ENCODE data around the gene FHAD1.

The FHAD1 gene

DNA sequence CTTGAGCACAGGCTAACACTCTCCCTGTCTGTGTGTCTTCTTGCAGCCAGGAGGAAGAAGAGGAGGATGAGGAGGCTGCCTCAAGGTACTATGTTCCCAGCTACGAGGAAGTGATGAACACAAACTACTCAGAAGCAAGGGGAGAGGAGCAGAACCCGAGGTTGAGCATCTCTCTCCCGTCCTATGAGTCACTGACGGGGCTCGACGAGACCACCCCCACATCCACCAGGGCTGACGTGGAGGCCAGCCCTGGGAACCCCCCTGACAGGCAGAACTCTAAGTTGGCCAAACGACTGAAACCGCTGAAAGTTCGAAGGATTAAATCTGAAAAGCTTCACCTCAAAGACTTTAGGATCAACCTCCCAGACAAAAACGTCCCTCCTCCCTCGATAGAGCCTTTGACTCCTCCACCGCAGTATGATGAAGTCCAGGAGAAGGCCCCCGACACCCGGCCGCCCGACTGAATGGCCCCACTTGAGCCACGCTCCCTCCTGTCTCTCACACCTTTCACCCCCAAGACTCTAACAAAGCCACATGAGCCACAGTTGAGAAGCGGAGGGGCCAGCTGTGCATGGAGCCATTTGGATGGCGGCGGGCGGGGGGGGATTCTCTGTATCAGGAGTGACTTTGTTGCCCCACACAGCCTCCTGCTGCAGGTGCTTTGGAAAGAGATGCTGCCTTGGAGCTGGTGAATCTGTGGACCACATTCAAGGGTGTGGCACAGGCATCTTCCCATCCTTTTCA is 27.6 kb upstream of the FHAD1 start:
- no peak for DNase-seq

DNA sequence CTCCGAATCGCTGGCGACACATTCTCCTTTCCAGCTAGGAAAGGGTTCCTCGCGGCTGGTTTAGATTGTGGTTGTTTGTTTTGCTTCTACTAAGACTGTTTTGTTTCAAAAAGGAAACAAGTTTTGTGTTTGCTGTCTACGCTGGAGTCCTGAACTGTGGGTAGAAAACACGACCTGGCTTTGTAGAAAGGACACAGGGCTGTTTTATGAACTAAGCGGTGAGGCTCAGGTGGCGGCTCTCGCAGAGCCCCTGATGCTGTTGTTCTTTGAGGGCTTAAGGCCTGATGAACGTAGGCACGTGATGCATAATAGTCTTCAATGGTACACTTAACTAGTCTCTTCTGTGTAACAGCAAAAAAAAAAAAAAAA is 27.0 kb upstream of the FHAD1 start:
- DNase-seq: no peak

DNA sequence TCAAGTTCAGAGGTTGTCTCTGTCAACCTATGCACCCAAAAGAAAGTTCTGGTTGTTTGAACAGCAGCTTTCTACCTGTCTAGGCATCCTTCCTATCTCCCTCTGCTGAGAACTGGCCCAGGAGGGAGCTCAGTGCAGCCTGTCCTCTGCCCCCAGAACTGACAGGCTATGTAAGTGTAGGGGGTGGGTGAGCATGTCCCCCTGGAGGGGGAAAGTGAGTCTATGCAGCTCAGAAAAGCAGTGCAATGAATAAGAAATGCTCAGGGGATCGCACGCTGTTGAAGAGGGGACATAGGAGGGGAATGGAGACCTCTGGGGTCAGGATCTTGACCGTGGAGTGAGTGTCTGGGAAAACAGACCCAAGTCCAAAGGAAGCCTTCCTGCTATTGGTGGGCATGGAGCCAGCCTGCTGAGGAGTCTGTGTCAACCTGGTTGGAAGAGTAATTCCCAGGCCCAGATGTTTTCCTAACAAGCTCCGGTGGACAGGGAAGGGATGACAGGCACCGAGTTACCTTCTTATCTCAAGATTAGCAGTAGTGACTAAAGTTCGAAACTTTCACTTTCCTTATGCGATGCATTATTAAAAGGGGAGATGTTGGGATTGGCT is 26.1 kb upstream of the FHAD1 start:
- no peak for DNase-seq

DNA sequence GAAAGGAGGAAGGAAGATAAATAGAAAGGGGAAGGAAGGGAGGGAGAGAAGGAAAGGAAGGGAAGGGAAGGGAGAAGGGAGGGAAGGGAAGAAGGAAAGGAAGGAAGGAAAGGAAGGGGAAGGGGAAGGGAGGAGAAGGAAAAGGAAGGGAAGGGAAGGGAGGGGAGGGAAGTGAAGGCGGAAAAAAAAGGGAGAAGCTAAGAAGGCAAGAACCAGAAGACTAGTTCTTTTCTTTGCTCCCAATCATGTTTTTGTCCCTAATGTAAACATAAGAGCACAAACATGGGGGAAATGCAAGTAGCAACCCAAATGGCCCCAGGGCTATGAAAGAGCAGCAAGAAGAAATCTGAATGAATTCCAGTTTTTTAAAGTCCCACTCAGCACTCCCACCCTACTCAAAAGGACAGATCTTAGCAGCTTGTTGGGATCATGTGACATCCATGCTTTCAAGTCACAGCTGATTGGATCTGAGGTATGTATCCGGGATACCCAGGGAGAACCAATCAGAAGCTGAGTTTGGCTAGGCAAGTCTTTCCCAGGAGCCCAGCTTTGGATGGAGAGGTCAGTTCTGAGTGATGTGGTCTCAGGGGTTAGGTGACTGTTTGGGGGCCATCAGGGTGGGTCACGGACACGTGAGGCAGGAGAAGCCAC is 24.2 kb upstream of the FHAD1 start:
- DNase-seq: no peak

DNA sequence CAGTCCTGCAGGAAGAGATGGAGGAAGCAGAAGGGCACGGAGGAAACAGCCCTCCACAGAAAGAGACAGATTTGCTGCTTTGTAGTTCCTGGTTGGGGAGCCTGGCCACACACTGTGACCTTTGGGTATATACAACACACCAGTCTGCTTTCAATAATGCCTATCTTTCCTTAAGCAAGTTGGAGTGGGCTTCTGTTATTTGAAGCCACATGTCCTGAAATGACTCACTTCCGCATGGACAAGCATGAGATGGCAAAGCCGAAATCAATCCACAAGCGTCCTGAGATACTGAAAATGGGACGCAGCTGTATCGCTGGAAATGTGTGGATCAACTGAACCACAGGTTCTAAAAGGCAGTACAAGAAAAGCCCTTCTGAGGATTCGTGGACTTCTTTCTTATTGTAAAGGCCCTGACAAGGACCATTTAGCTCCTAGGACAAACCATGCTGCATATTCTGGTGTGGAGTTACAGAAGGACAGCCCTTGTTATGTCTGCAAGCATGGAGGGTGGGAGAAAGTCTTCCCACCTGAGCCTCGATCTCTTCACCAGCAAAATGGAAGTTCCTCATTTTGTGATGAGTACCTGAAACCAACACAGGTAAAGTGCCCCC is 22.7 kb upstream of the FHAD1 start:
- DNase-seq: no peak

DNA sequence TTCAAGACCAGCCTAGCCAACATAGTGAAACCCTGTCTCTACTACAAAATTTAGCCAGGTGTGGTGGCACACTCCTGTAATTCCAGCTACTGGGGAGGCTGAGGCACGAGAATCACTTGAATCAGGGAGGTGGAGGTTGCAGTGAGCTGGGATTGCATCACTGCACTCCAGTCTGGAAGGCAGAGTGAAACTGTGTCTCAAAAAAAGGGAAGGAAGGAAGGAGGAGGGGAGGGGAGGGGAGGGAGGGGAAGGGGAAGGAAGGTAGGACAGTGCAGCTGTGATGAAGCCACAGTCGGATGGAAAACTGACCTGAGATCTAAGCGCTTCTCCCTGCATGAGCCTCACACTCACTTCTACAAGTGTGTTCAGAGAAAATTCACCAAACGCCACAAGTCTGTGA is 22.0 kb upstream of the FHAD1 start:
- no peak for DNase-seq

DNA sequence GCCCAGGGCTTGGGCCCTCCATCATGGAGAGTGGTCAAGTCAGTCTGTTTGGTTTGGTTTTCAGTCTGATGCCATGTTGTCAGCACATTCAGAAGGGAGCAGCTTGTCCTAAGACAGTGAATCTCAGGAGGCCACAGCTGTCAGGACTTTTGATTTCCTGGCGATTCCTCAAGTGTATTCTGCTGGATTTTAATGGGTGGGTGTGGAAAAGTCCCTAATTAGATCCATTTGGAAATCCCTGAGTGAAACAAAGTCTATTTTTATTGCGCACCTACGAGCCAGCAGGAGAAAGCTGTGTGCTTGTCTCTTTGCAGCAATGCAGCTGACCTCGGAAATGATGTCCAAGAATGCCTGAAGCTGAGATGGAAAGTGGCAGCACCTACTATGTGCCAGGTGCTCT is 21.6 kb upstream of the FHAD1 start:
- no peak for DNase-seq

DNA sequence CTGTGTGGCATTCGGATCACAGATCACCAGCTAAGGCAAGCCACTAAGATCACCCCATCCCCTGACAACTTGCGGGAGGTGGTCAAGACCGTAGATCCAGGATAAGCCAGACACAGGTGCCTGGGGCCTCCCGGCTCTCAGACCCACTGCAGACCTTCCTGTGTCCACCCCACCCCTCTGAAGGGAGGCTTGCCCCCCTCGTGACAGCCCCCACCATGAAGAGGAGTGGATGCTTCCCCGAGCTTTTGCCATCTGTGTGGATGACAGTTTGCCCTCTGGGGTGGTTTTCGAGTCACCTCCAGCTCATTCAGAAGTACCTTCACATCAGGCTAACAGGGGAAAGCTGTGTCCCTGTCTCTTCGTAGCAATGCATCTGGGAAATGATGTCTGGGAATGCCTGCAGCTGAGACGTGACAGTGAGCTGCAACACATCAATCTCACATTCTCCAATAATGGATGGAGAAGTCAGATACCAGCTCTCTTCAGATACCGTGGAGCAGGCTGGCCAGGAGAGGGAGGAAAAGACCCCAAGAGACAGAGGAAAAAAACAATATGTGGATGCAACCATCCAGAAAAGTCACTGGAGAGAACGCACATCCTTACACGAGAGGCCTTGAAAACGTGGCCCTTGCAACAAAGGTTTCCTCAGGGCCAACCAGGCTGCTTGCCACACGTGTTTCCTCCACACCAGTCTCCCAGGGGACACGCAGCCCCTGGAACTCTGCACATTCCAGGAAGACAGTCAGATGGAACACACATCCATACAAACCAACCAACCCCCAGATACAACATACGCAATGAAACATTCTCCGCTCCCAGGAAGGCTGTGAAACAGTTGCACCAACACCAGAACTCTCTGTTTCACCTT is 20.4 kb upstream of the FHAD1 start:
- no peak for DNase-seq

DNA sequence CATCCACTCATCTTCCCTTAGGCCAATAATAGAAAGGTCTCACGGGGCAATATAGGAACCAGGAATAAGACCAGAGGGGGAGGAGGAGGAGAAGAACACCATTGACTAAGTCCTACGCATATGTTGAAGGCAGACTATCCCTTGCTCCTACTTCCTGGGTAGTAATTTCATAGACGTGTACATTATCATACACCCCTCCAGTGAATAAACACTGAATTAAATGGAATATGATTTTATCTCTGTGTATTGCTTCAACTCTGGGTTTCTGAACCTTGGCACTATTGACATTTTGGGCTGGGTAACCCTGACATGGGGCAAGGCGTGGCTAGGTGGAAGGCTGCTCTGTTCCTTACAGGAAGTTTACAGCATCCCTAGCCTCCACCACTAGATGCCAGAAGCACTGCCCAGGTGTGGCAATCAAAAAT is 17.3 kb upstream of the FHAD1 start:
- no peak for DNase-seq

DNA sequence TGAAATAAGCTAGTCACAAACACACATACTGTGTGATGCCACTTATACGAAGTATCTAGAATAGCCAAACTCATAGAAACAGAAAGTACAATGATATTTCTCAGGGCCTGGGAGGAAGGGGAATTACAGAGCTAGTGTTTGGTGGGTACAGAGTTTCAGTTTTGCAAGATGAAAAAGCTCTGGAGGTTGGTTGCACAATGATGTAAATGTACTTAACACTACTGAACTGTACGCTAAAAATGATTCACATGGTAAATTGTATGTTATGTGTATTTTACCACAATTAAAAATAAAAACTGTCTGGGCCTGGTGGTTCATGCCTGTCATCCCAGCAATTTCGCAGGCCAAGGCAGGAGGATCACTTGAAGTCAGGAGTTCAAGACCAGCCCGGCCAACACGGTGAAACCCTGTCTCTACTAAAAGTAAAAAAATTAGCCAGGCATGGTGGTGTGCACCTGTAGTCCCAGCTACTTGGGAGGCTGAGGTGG is 15.3 kb upstream of the FHAD1 start:
- DNase-seq: peak; percentile 25

DNA sequence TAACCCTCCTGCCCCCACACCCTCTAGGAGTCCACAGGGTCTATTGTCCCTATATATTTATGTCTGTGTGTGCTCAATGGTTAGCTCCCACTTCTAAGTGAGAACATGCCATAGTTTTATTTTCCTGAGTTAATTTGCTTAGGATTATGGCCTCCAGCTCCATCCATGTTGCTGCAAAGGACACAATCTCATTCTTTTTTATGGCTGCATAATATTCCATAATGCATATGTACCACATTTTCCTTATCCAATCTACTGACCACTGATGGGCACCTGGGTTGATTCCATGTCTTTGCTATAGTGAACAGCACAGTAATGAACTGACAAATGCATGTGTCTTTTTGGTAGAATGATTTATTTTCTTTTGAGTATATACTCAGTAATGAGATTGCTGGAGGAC is 13.3 kb upstream of the FHAD1 start:
- no peak for DNase-seq

DNA sequence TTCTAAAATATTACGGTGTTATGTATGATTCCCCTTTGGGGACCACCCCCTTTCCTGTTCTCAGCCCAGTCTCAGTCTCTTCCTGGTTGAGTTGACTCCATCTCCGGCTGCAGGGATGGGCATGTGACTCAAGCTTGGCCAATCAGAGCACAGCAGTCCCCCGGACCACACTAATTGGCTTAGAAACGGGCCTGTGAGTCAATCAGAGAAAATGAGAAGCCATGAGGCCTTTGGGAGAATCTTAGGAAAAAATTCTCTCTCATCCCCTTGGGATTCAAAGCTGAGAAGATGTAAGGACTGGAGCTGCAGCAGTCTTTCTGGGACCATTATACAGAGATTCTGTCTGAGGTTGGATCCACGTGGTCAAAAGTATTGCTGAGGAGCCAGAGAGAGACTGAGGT is 10.7 kb upstream of the FHAD1 start:
- no peak for DNase-seq

DNA sequence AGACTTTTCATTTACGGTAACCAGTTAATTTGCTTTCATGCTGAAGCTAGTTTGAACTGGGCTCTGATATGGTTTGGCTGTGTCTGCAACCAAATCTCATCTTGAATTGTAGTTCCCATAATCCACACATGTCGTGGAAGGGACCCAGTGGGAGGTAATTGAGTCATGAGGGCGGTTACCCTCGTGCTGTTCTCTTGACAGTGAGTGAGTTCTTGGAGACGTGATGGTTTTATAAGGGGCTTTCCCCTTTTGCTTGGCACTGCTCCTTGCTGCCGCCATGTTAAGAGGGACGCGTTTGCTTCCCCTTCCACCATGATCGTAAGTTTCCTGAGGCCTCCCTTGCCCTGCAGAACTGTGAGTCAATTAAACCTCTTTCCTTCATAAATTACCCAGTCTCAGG is 10.3 kb upstream of the FHAD1 start:
- DNase-seq: no peak

DNA sequence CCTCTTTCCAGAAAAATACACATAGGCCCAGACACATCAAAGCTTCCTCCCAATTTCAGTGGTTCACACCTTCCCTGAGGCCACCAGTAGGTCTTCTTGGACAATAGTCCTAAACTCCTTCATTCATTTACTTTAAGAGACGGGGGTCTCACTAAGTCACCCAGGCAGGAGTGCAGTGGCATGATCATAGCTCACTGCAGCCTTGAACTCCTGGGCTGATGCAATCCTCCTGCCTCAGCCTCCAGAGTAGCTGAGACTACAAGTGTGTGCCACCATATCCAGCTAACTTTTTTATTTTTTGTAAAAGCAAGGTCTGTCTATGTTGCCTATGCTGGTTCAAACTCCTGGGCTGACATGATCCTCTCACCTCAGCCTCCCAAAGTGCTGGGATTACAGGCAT is 8.2 kb upstream of the FHAD1 start:
- no peak for DNase-seq

DNA sequence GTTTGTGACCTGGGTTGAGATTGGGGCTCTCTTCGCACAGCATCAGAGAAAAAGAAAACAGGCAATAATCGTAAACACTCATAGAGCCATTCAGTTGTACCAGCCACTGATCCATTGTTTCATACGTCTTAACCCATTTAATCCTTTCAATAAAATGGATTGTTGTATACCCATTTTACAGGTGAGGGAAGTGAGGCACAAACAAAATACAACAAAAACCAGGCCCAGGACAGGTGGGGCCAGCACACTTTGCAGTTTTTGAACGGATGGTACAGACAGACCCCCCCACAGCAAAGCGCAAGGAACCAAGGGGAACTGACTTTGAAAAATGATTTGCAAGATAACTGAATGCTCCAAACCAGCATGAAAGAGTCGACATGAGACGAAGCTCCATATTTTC is 4.3 kb upstream of the FHAD1 start:
- DNase-seq: no peak

DNA sequence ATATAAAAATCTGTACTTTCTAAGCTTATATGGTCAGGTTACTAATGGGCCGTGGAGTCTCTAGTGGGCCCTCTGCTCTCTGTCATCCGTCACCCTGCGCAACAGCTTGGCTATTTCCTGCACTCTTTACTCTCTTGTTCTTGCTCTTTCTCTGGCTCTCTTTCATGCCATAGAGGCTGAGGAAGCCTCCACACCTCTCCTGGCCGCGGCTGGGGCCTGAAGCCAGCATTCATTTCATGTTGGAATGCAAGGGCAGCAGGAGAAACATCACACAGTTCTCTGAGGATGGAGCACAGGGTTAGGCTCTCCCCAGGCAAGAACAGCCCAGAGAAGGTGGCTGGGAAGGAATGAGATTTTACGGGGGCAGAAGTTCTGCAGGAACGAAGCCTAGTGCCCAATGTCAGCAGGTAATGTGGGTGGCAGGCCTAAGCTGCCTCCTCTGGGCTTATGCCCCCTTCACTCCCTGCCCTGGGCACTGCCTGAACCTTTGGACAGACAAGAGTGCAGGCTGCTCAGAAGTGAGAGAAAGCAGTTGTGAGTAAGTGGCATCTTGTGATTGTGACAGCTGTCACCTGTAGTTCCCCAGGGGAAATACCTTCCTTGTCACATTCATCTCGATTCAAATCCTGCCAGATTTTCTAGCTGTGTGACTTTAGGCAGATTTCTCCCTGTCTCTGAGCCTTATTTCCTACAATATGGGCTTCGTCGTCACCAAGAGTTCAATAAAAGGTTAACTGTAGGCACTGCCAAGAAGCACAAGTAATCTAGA is 3.6 kb upstream of the FHAD1 start:
- DNase-seq: no peak

DNA sequence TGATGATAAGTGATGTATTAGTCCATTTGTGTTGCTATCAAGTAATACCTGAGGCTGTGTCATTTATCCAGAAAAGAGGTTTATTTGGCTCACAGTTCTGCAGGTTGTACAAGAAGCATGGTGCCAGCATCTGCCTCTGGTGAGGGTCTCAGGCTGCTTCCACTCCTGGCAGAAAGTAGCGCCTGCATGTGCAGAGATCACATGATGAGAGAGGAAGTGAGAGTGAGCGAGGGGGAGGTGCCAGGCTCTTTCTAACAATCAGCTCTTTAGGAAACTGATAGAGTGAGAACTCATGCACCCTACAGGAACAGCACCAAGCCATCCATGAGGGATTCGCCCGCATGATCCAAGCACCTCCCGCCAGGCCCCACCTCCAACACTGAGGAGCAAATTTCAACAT is 2.2 kb upstream of the FHAD1 start:
- no peak for DNase-seq

DNA sequence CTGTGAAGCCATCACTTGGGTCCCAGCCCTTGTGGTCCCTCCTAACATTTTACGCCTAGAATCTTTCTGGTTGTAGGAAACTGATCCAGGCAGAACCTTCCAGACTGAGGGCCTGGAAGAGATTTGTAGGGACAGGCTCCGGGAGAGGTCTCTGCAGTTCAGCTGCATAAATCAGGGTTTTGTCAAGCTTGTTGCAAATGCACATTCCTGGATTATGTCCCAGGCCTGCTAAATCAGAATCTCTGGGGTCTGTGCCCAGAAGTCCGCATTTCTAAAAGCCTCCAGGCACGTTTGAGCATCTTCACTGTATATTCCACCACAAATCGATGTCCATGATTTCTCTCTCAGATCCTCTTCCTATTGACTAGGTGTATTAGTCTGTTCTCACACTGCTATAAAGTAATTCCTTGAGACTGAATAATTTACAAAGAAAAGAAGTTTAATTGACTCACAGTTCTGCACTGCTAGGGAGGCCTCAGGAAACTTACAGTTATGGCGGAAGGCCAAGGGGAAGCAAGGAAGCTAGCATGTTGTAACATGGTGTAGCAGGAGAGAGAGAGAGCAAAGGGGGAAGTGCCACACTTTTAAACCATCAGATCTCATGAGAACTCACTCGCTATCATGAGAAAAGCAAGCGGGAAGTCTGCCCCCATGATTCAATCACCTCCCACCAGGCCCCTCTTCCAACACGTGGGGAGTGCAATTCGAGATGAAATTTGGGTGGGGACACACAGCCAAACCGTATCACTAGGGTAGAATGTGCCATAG is 1.2 kb upstream of the FHAD1 start:
- DNase-seq: no peak

DNA sequence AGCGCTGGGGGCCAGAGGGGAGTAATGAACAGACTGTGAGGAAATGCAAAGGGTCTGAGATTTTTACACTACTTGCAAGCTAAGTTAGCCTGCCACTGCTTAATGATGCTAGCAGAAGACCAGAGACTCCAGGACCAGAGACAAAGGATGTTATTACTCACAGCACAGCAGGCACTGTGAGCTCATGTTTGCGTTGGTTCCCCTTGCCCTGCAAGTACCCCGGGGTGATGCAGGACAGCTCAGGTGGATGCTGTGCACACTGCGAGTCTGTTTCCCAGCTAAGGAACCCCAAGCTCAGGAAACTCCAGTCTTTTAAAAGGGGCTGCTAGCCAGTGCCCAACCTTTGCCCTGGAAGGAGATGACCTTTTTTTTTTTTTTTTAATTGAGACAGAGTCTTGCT is 1.2 kb downstream of the FHAD1 start:
- no peak for DNase-seq

DNA sequence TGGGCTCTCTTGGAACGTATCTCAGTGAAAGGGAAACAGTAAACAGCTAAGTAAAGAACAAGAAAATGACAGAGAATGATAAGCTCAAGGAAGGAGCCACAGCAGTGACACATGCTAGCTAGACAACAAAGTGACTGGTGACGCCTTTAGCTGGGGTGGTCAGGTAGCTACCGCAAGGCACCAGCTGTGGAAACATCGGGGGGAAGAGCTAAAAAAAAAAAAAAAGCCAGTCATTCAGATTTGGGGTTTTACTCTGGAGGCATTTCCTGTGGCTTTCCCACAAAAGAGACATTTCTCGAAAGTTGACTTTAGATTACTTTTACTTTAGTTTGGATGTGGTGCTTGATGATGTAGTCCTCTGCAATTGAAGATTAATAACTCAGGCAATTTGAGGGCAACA is 2.1 kb downstream of the FHAD1 start:
- DNase-seq: peak; percentile 65
